HG03103 (cell line): Measurements from ENCODE around the gene MARS2.
"Not testable (repeated sequence)": the region's sequence is repeated elsewhere in the genome, so short reads cannot be mapped to it uniquely, and the experiment has no call there.

ENCODE experiments used
- ATAC-seq: cut with Tn5 transposase; IDR thresholded peaks from one replicate; pipeline ENCODE4 v1.9.1; 2021; ENCODE audit warnings: low read depth; ENCODE audit not compliant: unreplicated experiment

Gene MARS2

DNA sequence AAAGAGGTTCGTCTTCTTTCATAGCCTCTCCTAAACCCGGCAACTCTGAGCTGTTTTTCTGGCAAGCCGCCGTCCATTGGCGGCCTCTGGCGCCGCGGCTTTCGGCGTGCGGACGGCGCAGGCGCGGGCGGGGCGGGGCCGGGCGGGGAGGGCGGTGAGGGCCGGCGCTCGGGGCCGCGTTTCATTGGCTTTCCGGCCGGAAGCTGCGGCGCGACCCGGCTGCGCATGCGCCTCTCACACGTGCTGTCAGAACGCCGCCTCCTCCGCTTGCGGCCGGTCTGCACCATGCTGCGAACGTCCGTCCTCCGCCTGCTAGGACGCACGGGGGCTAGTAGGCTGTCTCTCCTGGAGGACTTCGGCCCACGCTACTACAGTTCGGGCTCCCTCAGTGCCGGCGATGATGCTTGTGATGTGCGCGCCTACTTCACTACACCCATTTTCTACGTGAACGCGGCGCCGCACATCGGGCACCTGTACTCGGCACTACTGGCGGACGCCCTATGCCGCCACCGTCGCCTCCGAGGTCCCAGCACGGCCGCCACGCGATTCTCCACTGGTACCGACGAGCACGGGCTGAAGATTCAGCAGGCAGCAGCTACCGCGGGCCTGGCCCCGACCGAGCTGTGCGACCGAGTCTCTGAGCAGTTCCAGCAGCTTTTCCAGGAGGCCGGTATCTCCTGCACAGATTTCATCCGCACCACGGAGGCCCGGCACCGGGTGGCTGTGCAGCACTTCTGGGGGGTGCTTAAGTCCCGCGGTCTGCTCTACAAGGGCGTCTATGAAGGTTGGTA is at the start of gene MARS2:
Gene MARS2 (plus strand): TSS at position 249 of the 791 bp plus-strand sequence. CDS start 37 bp downstream, at position 286.
- peak; percentile 78 for ATAC-seq

DNA sequence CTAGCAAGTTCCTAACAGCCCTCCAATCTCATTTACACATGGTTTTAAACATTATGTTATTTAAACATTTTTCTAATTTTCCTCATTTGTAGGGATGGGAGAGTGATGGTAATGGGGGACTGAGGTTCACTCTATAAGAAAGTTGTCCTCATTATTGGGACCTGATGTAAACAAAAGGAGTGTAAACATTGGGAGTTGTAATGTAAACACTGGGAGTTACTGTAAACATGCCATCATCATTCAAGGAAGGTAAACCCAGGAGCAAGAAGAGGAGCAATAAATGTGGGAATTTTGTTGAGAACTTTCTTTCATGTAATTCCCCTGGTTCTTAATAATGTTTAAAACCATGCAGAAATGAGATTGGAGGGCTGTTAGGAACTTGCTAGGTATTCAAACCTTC is 47.6 kb upstream of the MARS2 start:
- ATAC-seq = no peak

GRCh38 chr2:197661626-197662025 is 43.5 kb upstream of the MARS2 start:
- no peak for ATAC-seq

GRCh38 chr2:197666277-197666676 is 38.9 kb upstream of the MARS2 start:
- ATAC-seq = no peak

GRCh38 chr2:197668296-197668695 is 36.9 kb upstream of the MARS2 start:
- no peak for ATAC-seq

GRCh38 chr2:197669077-197669476 is 36.1 kb upstream of the MARS2 start:
- ATAC-seq = no peak

GRCh38 chr2:197672371-197672893 is 32.7 kb upstream of the MARS2 start:
- ATAC-seq = no peak

GRCh38 chr2:197673106-197673505 is 32.1 kb upstream of the MARS2 start:
- ATAC-seq = no peak

- ATAC-seq = no peak
These were observed 31.6 kb upstream of the MARS2 start for GRCh38 chr2:197673606-197674005.

- ATAC-seq = no peak
These were observed 31.1 kb upstream of the MARS2 start for GRCh38 chr2:197674060-197674459.

- ATAC-seq = no peak
These were observed 30.6 kb upstream of the MARS2 start for GRCh38 chr2:197674591-197674990.

DNA sequence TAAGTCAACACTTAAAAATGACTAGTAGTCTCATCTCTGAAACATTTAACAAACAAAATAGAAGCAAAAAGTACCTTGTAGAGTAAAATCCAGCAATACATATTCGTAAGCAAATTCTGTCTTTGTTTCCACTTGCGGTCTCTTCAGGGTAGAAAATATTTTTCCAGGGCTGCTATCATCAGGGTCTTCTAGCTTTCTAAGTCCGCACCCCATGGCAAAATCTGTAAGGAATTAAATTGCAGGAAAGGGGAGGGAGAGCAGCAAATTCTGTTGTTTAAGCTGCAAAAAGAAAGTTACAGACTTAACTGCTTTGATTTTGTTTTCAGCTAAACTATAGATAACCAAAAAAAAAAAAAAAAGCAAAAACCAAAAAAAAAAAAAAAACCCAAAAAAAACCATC is 29.9 kb upstream of the MARS2 start, which contains the start of gene RFTN2:
Gene RFTN2 (minus strand): TSS at position 342 of the 400 bp plus-strand sequence. CDS start 129 bp downstream, at position 213.
- no peak for ATAC-seq

DNA sequence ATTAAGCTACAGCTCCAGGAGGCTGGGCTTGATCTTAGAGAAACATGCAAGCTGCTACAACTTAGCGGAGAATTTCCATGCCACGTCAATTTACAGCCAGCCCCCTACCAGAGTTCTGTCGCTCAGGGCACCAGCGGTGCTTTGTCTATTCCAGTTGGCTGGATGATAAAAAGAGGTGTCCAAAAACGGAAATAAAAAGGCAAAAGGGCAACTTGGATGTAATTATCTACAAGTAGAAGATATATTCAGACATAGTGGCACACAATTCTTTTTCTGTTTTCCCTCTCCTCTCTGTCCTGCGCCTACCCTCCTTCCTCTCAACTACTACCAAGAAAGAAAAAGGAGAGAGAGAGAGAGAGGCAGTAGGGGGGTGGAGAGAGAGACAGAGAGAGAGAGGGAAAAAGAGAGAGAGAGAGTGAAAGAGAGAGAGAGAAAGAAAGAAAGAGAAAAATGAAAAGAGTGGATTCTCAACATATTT is 29.4 kb upstream of the MARS2 start:
- ATAC-seq = no peak

GRCh38 chr2:197677056-197677455 is 28.1 kb upstream of the MARS2 start:
- no peak for ATAC-seq

GRCh38 chr2:197677483-197677882 is 27.7 kb upstream of the MARS2 start:
- no peak for ATAC-seq

DNA sequence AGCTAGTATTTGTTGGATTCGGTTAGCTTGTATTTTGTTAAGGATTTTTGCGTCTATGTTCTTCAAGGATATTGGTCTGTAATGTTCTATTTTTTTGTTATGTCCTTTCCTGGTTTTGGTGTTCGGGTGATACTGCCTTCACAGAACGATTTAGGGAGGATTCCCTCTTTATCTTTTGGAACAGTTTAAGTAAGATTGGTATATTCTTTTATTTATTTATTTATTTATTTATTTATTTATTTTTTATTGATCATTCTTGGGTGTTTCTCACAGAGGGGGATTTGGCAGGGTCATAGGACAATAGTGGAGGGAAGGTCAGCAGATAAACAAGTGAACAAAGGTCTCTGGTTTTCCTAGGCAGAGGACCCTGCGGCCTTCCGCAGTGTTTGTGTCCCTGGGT is 10.0 kb upstream of the MARS2 start:
- ATAC-seq = not testable (repeated sequence)

GRCh38 chr2:197695971-197696370 is 9.2 kb upstream of the MARS2 start:
- ATAC-seq = not testable (repeated sequence)

DNA sequence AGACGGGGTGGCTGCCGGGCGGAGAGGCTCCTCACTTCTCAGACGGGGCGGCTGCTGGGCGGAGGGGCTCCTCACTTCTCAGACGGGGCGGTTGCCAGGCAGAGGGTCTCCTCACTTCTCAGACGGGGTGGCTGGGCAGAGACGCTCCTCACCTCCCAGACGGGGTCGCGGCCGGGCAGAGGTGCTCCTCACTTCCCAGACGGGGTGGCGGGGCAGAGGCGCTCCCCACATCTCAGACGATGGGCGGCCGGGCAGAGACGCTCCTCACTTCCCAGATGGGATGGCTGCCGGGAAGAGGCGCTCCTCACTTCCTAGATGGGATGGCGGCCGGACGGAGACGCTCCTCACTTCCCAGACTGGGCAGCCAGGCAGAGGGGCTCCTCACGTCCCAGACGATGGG is 8.6 kb upstream of the MARS2 start:
- not testable (repeated sequence) for ATAC-seq

- not testable (repeated sequence) for ATAC-seq
These were observed 5.4 kb upstream of the MARS2 start for GRCh38 chr2:197699724-197700123.

- no peak for ATAC-seq
These were observed 4.2 kb upstream of the MARS2 start for GRCh38 chr2:197700960-197701359.

GRCh38 chr2:197704434-197705120 is 592 bp upstream of the MARS2 start:
- ATAC-seq = peak; percentile 28
